ENCODE results near the gene VAV3.
"Not testable (repeated sequence)": the region's sequence is repeated elsewhere in the genome, so short reads cannot be mapped to it uniquely, and the experiment has no call there.

VAV3 gene

DNA sequence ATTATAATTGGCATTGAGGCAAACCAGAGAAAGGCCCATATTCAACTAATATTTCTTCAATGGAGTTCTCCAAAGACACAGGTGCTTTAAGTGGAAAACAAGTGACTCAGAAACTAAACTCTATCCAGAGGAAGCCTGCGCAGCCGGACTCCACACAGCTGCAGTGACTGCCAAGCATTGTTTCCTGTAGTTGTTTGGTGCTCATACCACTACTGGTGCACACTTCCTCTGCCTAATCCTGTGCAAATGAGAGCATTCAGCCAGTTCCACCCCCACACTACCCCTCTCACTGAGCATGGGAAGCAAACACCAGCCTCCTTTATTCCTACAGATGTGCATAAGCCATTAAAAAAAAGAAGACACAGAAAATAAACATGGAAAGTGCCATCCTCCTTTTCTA, 102.9 kb downstream of the VAV3 start:
- TF ChIP-seq, protein P1, sequence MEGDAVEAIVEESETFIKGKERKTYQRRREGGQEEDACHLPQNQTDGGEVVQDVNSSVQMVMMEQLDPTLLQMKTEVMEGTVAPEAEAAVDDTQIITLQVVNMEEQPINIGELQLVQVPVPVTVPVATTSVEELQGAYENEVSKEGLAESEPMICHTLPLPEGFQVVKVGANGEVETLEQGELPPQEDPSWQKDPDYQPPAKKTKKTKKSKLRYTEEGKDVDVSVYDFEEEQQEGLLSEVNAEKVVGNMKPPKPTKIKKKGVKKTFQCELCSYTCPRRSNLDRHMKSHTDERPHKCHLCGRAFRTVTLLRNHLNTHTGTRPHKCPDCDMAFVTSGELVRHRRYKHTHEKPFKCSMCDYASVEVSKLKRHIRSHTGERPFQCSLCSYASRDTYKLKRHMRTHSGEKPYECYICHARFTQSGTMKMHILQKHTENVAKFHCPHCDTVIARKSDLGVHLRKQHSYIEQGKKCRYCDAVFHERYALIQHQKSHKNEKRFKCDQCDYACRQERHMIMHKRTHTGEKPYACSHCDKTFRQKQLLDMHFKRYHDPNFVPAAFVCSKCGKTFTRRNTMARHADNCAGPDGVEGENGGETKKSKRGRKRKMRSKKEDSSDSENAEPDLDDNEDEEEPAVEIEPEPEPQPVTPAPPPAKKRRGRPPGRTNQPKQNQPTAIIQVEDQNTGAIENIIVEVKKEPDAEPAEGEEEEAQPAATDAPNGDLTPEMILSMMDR (IDR thresholded peaks at IDR 0.05; ENCODE audit: control insufficient read depth, extremely low read depth, insufficient read depth) = no peak
- no peak for DNase-seq (ENCODE audit: low read depth)
- H3K4me3 ChIP-seq (ENCODE audit: low read depth, low read length) = no peak overlapping the region

DNA sequence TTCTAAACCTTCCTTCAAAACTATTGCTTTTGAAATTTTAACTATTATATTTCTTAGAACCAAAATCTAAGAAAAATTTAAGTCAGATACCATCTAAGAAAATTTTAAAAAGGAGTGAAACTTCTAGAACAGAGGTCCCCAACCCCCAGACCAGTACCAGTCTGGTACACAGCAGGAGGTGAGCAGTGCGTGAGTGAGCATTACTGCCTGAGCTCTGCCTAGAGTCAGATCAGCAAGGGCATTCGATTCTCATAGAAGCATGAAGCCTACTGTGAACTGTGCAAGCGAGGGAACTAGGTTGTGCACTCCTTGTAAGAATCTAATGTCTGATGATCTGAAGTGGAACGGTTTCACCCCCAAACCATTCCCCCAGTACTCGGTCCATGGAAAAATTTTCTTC, 106.7 kb downstream of the VAV3 start:
- no peak for DNase-seq (ENCODE audit: low read depth)
- no peak overlapping the region for H3K4me3 ChIP-seq (ENCODE audit: low read depth, low read length)
- TF ChIP-seq, protein P1 (IDR thresholded peaks at IDR 0.05; ENCODE audit: control insufficient read depth, extremely low read depth, insufficient read depth) = no peak

DNA sequence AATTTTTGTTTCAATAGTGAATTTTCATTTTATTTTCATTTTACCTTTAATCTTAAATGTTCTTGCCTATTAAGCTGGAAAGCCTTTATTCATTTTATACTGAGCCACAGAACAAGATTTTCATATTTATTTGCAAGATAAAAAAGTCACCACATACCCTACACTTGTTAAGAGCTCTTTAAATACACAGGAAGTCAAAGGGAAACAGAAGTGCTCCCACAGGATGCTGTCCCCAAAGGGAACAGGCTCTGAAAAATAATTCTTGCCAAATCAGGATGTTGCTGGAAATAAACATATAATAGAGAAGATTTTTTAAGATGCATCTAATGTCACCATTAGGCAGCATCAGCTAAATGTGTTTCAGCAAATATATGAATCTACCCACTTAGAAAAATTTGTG, 113.6 kb downstream of the VAV3 start:
- DNase-seq (ENCODE audit: low read depth) = no peak
- H3K4me3 ChIP-seq (ENCODE audit: low read depth, low read length) = no peak overlapping the region
- TF ChIP-seq, protein P1 (IDR thresholded peaks at IDR 0.05; ENCODE audit: control insufficient read depth, extremely low read depth, insufficient read depth) = no peak

DNA sequence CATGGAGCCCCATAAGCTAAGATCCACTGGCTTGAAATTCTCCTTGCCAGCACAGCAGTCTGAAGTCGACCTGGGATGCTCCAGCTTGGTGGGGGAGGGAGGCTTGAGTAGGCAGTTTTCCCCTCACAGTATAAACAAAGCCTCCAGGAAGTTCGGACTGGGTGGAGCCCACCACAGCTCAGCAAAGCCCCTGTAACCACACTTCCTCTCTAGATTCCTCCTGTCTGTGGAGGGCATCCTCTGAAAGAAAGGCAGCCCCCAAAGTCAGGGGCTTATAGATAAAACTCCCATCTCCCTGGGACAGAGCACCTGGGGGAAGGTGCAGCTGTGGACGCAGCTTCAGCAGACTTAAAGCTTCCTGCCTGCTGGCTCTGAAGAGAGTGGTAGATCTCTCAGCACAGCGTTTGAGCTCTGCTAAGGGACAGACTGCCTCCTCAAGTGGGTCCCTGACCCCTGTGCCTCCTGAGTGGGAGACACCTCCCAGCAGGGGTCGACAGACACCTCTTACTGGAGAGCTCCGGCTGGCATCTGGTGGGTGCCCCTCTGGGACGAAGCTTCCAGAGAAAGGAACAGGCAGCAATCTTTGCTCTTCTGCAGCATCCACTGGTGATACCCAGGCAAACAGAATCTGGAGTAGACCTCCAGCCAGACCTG, 120.3 kb downstream of the VAV3 start:
- DNase-seq (ENCODE audit: low read depth); H3K4me3 ChIP-seq (ENCODE audit: low read depth, low read length): not testable (repeated sequence)

DNA sequence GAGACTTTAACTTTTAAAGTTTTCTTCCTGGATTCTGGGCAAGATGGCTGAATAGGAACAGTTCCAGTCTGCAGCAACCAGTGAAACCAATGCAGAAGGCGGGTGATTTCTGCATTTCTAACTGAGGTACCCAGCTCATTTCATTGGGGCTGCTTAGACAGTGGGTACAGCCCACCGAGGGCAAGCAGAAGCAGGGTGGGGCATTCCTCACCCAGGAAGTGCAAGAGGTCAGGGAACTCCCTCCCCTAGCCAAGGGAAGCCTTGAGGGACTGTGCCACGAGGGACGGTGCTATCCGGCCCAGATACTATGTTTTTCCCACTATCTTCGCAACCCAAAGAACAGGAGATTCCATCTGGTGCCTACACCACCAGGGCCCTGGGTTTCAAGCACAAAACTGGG, 121.0 kb downstream of the VAV3 start:
- TF ChIP-seq, protein P1 (IDR thresholded peaks at IDR 0.05; ENCODE audit: control insufficient read depth, extremely low read depth, insufficient read depth) = no peak
- H3K4me3 ChIP-seq (ENCODE audit: low read depth, low read length) = no peak overlapping the region
- DNase-seq (ENCODE audit: low read depth) = no peak

DNA sequence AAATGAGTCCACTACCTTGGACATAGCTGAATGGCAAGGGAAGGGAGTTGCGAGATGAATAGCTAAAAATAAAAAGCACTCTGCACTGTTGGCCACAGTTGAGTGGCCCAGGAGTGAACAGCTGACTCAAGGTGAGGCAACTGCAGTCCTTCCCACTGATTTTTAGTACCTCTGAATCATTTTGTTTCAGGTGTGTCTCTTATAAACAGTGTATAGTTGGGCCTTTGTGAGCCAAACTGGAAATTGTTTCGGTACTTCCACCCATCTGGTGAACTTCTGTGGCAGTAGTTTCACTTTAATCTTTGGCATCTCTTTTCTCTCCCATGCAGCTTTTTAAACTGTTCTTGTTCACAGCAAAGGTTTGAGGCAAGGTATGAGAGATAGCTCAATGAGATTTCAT, 122.7 kb downstream of the VAV3 start:
- no peak for DNase-seq (ENCODE audit: low read depth)
- TF ChIP-seq, protein P1 (IDR thresholded peaks at IDR 0.05; ENCODE audit: control insufficient read depth, extremely low read depth, insufficient read depth) = no peak
- no peak overlapping the region for H3K4me3 ChIP-seq (ENCODE audit: low read depth, low read length)

DNA sequence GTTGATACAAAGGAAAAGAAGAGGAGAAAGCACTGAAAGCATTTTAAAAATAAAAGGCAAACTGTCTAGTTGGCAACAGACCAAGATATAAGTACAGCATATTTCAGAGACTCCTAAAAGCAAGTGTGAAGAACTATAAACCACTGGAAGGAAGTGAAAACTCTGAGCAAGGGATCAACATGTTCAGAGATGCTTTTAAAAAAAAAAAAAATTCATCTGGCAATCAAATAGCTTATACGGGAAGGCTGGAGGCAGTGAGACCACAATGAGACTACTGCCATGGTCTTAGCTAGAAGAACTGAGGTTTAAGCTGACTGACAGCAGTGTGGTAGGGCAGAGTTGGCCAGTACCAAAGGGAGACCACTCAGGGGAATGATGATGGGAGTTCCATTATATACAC, 124.3 kb downstream of the VAV3 start:
- TF ChIP-seq, protein P1 (IDR thresholded peaks at IDR 0.05; ENCODE audit: control insufficient read depth, extremely low read depth, insufficient read depth) = no peak
- no peak overlapping the region for H3K4me3 ChIP-seq (ENCODE audit: low read depth, low read length)
- no peak for DNase-seq (ENCODE audit: low read depth)

All from LNCaP clone FGC (cell line).